ENCODE measurements around the gene AJM1.
"Not testable (repeated sequence)": the region's sequence is repeated elsewhere in the genome, so short reads cannot be mapped to it uniquely, and the experiment has no call there.

GRCh38 chr9:136866898-136867421 lies 24.7 kb downstream of the AJM1 start:
- not testable (repeated sequence) for TF ChIP-seq POLR2AphosphoS5 (IDR thresholded peaks at IDR 0.05; ENCODE audit: low read depth, low read length); POLR2A (IDR thresholded peaks at IDR 0.05; ENCODE audit: low read depth, low read length); TAF1 (IDR thresholded peaks at IDR 0.05; ENCODE audit: low read depth, low read length); SPI1 (IDR thresholded peaks at IDR 0.05; ENCODE audit: low read depth, low read length); PAX5 (IDR thresholded peaks at IDR 0.05; ENCODE audit: insufficient read depth, low read length, severe bottlenecking)

Data from GM12891 (cell line).